ENCODE measurements around the gene ALOX5AP.

ALOX5AP gene

GRCh38 chr13:30715837-30716236 is 19.5 kb upstream of the ALOX5AP start:
- no peak overlapping the region for H3K9ac ChIP-seq (ENCODE audit: low read depth, low read length)

GRCh38 chr13:30718661-30719524 is 16.4 kb upstream of the ALOX5AP start:
- Histone ChIP-seq H3K4me1 (ENCODE audit: insufficient read depth, low read length) (no peaks in the 10 kb centered on the region), H3K9ac (ENCODE audit: low read depth, low read length) (no peak overlapping the region), H3K36me3 (ENCODE audit: insufficient read depth, low read depth, low read length) (no peaks in the 10 kb centered on the region), H3K27ac (ENCODE audit: low read length) (no peak overlapping the region), H3K9me3 (ENCODE audit: insufficient read depth, low read depth, low read length) (no peaks in the 10 kb centered on the region), H3K27me3 (ENCODE audit: insufficient read depth, low read length) (no peaks in the 10 kb centered on the region), H3K4me3 (ENCODE audit: low read length) (no peak overlapping the region)

More at GRCh38 chr13:30715837-30716236, 19.5 kb upstream of the ALOX5AP start:
- Histone ChIP-seq H3K27ac (ENCODE audit: low read length) (no peak overlapping the region), H3K9me3 (ENCODE audit: insufficient read depth, low read depth, low read length) (no peaks in the 10 kb centered on the region), H3K4me1 (ENCODE audit: insufficient read depth, low read length) (no peaks in the 10 kb centered on the region), H3K36me3 (ENCODE audit: insufficient read depth, low read depth, low read length) (no peaks in the 10 kb centered on the region), H3K4me3 (ENCODE audit: low read length) (no peak overlapping the region), H3K27me3 (ENCODE audit: insufficient read depth, low read length) (no peaks in the 10 kb centered on the region)

- no peaks in the 10 kb centered on the region for H3K27me3 ChIP-seq (ENCODE audit: insufficient read depth, low read length)
- H3K9me3 ChIP-seq (ENCODE audit: insufficient read depth, low read depth, low read length), result no peaks in the 10 kb centered on the region
- H3K4me1 ChIP-seq (ENCODE audit: insufficient read depth, low read length), result no peaks in the 10 kb centered on the region
- H3K27ac ChIP-seq (ENCODE audit: low read length), result no peak overlapping the region
- H3K36me3 ChIP-seq (ENCODE audit: insufficient read depth, low read depth, low read length), result no peaks in the 10 kb centered on the region
- no peak overlapping the region for H3K4me3 ChIP-seq (ENCODE audit: low read length)
- no peak overlapping the region for H3K9ac ChIP-seq (ENCODE audit: low read depth, low read length)
These were observed 15.8 kb upstream of the ALOX5AP start for GRCh38 chr13:30719525-30719914.

- no peak overlapping the region for H3K27ac ChIP-seq (ENCODE audit: low read length)
- no peak overlapping the region for H3K9ac ChIP-seq (ENCODE audit: low read depth, low read length)
- no peak overlapping the region for H3K4me3 ChIP-seq (ENCODE audit: low read length)
- H3K9me3 ChIP-seq (ENCODE audit: insufficient read depth, low read depth, low read length), result no peaks in the 10 kb centered on the region
- H3K4me1 ChIP-seq (ENCODE audit: insufficient read depth, low read length), result no peaks in the 10 kb centered on the region
- H3K27me3 ChIP-seq (ENCODE audit: insufficient read depth, low read length), result no peaks in the 10 kb centered on the region
- H3K36me3 ChIP-seq (ENCODE audit: insufficient read depth, low read depth, low read length), result no peaks in the 10 kb centered on the region
These were observed 15.0 kb upstream of the ALOX5AP start for GRCh38 chr13:30720172-30720869.

- Histone ChIP-seq H3K36me3 (ENCODE audit: insufficient read depth, low read depth, low read length) (no peaks in the 10 kb centered on the region), H3K27me3 (ENCODE audit: insufficient read depth, low read length) (no peaks in the 10 kb centered on the region), H3K27ac (ENCODE audit: low read length) (no peak overlapping the region), H3K9ac (ENCODE audit: low read depth, low read length) (no peak overlapping the region), H3K4me3 (ENCODE audit: low read length) (no peak overlapping the region), H3K9me3 (ENCODE audit: insufficient read depth, low read depth, low read length) (no peaks in the 10 kb centered on the region), H3K4me1 (ENCODE audit: insufficient read depth, low read length) (no peaks in the 10 kb centered on the region)
These were observed 13.4 kb upstream of the ALOX5AP start for GRCh38 chr13:30721936-30722335.

- H3K9ac ChIP-seq (ENCODE audit: low read depth, low read length), result no peak overlapping the region
- no peaks in the 10 kb centered on the region for H3K9me3 ChIP-seq (ENCODE audit: insufficient read depth, low read depth, low read length)
- no peaks in the 10 kb centered on the region for H3K4me1 ChIP-seq (ENCODE audit: insufficient read depth, low read length)
- H3K36me3 ChIP-seq (ENCODE audit: insufficient read depth, low read depth, low read length), result no peaks in the 10 kb centered on the region
- no peak overlapping the region for H3K4me3 ChIP-seq (ENCODE audit: low read length)
- no peak overlapping the region for H3K27ac ChIP-seq (ENCODE audit: low read length)
- H3K27me3 ChIP-seq (ENCODE audit: insufficient read depth, low read length), result no peaks in the 10 kb centered on the region
These were observed 13.0 kb upstream of the ALOX5AP start for GRCh38 chr13:30722361-30722760.

DNA sequence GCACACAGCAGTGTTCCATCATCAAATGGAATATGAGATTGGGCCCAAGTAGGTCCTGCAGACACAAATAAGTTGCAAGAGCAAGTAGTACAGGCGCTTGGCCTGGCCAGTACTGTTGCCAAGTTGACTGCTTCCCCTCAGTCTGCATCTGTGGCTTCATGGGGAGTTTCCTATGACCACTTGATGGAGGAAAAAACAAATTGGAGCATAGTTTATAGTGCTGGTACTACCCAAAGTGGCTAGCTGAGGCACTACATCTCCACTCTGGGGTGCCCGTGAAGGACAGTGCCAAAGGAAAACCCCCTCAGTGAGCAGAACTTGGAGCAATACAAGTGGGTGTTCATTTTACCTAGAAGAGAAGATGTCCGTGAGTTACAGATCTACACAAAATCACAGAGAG is 10.6 kb upstream of the ALOX5AP start:
- Histone ChIP-seq H3K36me3 (ENCODE audit: insufficient read depth, low read depth, low read length) (no peaks in the 10 kb centered on the region), H3K4me1 (ENCODE audit: insufficient read depth, low read length) (no peaks in the 10 kb centered on the region), H3K9me3 (ENCODE audit: insufficient read depth, low read depth, low read length) (no peaks in the 10 kb centered on the region), H3K9ac (ENCODE audit: low read depth, low read length) (no peak overlapping the region), H3K27me3 (ENCODE audit: insufficient read depth, low read length) (no peaks in the 10 kb centered on the region), H3K27ac (ENCODE audit: low read length) (no peak overlapping the region), H3K4me3 (ENCODE audit: low read length) (no peak overlapping the region)

GRCh38 chr13:30725326-30726085 is 9.8 kb upstream of the ALOX5AP start:
- Histone ChIP-seq H3K4me1 (ENCODE audit: insufficient read depth, low read length) (no peaks in the 10 kb centered on the region), H3K9ac (ENCODE audit: low read depth, low read length) (no peak overlapping the region), H3K9me3 (ENCODE audit: insufficient read depth, low read depth, low read length) (no peaks in the 10 kb centered on the region), H3K4me3 (ENCODE audit: low read length) (no peak overlapping the region), H3K36me3 (ENCODE audit: insufficient read depth, low read depth, low read length) (no peaks in the 10 kb centered on the region), H3K27ac (ENCODE audit: low read length) (no peak overlapping the region), H3K27me3 (ENCODE audit: insufficient read depth, low read length) (no peaks in the 10 kb centered on the region)

GRCh38 chr13:30726192-30726591 is 9.2 kb upstream of the ALOX5AP start:
- no peaks in the 10 kb centered on the region for H3K9me3 ChIP-seq (ENCODE audit: insufficient read depth, low read depth, low read length)
- no peaks in the 10 kb centered on the region for H3K27me3 ChIP-seq (ENCODE audit: insufficient read depth, low read length)
- H3K27ac ChIP-seq (ENCODE audit: low read length), result no peak overlapping the region
- H3K36me3 ChIP-seq (ENCODE audit: insufficient read depth, low read depth, low read length), result no peaks in the 10 kb centered on the region
- H3K4me3 ChIP-seq (ENCODE audit: low read length), result no peak overlapping the region
- no peaks in the 10 kb centered on the region for H3K4me1 ChIP-seq (ENCODE audit: insufficient read depth, low read length)
- H3K9ac ChIP-seq (ENCODE audit: low read depth, low read length), result no peak overlapping the region

- Histone ChIP-seq H3K9ac (ENCODE audit: low read depth, low read length) (no peak overlapping the region), H3K9me3 (ENCODE audit: insufficient read depth, low read depth, low read length) (no peaks in the 10 kb centered on the region), H3K27me3 (ENCODE audit: insufficient read depth, low read length) (no peaks in the 10 kb centered on the region), H3K36me3 (ENCODE audit: insufficient read depth, low read depth, low read length) (no peaks in the 10 kb centered on the region), H3K27ac (ENCODE audit: low read length) (no peak overlapping the region), H3K4me1 (ENCODE audit: insufficient read depth, low read length) (no peaks in the 10 kb centered on the region), H3K4me3 (ENCODE audit: low read length) (no peak overlapping the region)
These were observed 7.6 kb upstream of the ALOX5AP start for GRCh38 chr13:30727491-30728355.

DNA sequence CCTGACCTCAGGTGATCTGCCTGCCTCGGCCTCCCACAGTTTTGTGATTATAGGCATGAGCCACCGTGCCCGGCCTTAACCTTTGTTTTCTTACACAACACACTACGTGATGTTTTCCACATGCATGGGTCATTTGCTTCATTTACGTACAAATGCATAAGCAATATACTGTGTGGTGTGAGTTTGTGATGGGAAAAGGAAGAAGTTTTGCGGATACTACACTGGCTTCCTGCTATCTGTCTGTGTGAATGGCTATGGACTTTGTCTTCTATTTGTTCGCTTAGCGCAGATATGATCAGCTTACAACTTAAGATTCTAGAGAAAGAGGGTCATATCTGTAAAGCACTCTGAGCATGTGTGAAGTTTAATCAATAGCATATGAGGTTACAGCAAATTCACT is 5.5 kb upstream of the ALOX5AP start:
- no peak overlapping the region for H3K4me3 ChIP-seq (ENCODE audit: low read length)
- no peaks in the 10 kb centered on the region for H3K9me3 ChIP-seq (ENCODE audit: insufficient read depth, low read depth, low read length)
- no peak overlapping the region for H3K9ac ChIP-seq (ENCODE audit: low read depth, low read length)
- H3K36me3 ChIP-seq (ENCODE audit: insufficient read depth, low read depth, low read length), result no peaks in the 10 kb centered on the region
- H3K4me1 ChIP-seq (ENCODE audit: insufficient read depth, low read length), result no peaks in the 10 kb centered on the region
- no peaks in the 10 kb centered on the region for H3K27me3 ChIP-seq (ENCODE audit: insufficient read depth, low read length)
- no peak overlapping the region for H3K27ac ChIP-seq (ENCODE audit: low read length)

All from iPS-20b (cell line).